ENCODE results near the gene PHC2. TPM values are rescaled to one million over a fixed set of nuclear protein-coding genes. Genes with fewer than 3 reads are reported as not detected.

The PHC2 gene
- total and polyA plus RNA-seq, 3 donors from 2014 or later = 121 to 178 (median 130) TPM

DNA sequence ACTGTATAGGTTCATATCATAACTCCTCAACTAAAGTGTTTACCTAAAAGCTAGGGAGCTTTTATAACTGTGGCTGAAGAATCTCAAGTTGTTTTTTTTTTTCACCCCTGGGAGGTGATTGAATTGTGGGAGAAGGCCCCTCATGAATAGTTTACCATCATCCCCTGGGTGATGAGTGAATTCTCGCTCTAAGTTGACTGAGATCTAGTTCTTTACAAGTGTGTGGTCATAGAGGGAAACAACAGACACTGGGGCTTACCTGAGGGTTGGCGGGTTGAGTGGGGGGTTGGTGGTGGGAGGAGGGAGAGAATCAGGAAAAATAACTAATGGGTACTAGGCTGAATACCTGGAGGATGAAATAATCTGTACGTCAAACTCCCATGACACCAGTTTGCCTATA is 33.7 kb upstream of the PHC2 start:
- H3K4me3 ChIP-seq = no peak overlapping the region
- H3K36me3 ChIP-seq (ENCODE audit: low read depth, missing control alignments) = no peaks in the 10 kb centered on the region
- H3K27ac ChIP-seq = no peak overlapping the region
- no peaks in the 10 kb centered on the region for H3K27me3 ChIP-seq
- H3K9me3 ChIP-seq = no peaks in the 10 kb centered on the region
- WGBS, 2 donors = 92 to 100% methylated on average over 3 of the region's 3 CpGs
- no peak for DNase-seq
- intact Hi-C loops (cut with DNase I; ENCODE audit: low total_unique reads) = no loop called here
- TF ChIP-seq, protein P1, sequence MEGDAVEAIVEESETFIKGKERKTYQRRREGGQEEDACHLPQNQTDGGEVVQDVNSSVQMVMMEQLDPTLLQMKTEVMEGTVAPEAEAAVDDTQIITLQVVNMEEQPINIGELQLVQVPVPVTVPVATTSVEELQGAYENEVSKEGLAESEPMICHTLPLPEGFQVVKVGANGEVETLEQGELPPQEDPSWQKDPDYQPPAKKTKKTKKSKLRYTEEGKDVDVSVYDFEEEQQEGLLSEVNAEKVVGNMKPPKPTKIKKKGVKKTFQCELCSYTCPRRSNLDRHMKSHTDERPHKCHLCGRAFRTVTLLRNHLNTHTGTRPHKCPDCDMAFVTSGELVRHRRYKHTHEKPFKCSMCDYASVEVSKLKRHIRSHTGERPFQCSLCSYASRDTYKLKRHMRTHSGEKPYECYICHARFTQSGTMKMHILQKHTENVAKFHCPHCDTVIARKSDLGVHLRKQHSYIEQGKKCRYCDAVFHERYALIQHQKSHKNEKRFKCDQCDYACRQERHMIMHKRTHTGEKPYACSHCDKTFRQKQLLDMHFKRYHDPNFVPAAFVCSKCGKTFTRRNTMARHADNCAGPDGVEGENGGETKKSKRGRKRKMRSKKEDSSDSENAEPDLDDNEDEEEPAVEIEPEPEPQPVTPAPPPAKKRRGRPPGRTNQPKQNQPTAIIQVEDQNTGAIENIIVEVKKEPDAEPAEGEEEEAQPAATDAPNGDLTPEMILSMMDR (IDR thresholded peaks at IDR 0.05) = no peak
- no peak for TF ChIP-seq POLR2A (IDR thresholded peaks at IDR 0.05)
- no peaks in the 10 kb centered on the region for H3K4me1 ChIP-seq

DNA sequence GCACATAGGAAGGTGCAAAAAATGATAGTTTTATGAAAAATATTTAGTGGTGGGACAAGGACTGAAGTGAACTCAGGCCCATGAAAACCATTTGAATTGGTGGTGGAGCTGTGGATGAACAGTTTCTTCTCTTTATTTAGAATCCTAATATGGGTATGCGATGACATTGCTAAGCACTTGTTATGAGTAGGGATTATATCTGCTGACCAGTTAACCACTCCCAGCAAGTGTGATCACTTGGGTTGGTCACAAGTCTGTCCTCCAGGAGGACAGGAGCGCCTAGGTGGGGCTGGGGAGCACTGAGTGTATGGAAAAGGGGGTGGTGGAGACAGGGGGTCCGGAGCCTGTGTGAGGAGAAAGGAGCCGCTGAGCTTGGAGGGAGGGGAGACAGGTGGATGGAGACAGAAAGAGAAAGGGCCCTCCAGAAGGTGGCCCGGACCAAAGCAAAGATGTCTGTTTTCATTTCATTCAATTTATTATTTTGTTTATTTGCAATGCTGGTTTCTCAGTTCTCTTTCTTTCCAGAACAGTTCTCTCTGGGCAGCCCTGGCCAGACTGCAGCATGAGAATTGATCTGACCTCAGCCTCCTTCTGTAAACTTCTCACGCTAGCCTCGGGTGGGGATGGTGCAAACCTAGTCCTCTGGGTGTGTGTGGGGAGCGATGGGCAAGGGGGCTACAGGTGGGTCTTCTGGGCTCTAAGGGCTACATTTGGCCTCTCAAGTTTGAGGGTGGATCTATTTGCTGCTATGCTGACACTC is 31.7 kb upstream of the PHC2 start:
- Histone ChIP-seq H3K4me1 (no peaks in the 10 kb centered on the region), H3K36me3 (ENCODE audit: low read depth, missing control alignments) (no peaks in the 10 kb centered on the region), H3K27ac (no peak overlapping the region), H3K27me3 (no peaks in the 10 kb centered on the region), H3K4me3 (no peak overlapping the region), H3K9me3 (no peaks in the 10 kb centered on the region)
- DNase-seq = no peak
- TF ChIP-seq, protein P1 (IDR thresholded peaks at IDR 0.05) = no peak
- no peak for TF ChIP-seq POLR2A (IDR thresholded peaks at IDR 0.05)
- WGBS, 2 donors = 88 to 91% methylated on average over 7 to 8 of the region's 8 CpGs
- intact Hi-C loops (cut with DNase I; ENCODE audit: low total_unique reads) = no loop called here

DNA sequence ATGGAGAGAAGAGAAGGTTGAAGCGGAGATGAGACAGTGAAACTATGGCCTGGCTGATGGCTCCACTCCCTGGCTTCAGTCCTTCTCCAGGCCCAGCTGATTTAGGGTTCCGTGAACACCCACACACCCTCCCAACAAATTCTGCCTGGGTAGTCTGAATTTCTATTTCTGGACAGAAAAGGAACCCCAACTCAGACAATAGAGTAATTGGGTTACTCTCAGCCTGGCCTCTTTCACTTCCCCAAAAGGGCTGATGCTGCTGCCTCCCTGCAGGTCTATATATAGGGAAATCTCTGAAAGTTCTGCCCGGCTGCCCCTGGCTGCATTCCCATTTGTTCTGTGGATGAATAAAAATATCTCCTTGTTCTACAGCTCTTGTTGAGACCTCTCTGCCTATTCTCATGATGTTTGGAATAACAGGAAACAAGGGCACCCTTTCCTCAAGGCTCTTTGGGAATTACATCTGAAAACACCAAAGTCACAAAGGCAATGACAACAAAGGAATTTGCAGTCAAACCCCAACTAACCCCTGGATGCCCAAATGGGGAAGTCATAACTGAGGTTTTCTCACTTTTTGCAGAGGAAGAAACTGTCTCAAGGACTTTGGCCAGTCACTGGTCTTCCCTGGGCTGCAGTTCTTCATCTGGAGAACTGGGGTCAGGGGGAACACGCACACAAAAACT is 30.2 kb upstream of the PHC2 start:
- no peaks in the 10 kb centered on the region for H3K27me3 ChIP-seq
- peak overlapping the region in 1 of 2 donors; percentile 8 for H3K27ac ChIP-seq
- TF ChIP-seq, protein P1 (IDR thresholded peaks at IDR 0.05) = no peak
- TF ChIP-seq POLR2A (IDR thresholded peaks at IDR 0.05) = no peak
- no peak overlapping the region for H3K4me3 ChIP-seq
- no peaks in the 10 kb centered on the region for H3K36me3 ChIP-seq (ENCODE audit: low read depth, missing control alignments)
- peak; percentile 17 for DNase-seq
- no peaks in the 10 kb centered on the region for H3K4me1 ChIP-seq
- intact Hi-C loops (cut with DNase I; ENCODE audit: low total_unique reads) = no loop called here
- 54 to 59% methylated on average over 4 of the region's 4 CpGs for WGBS, 2 donors
- no peaks in the 10 kb centered on the region for H3K9me3 ChIP-seq

DNA sequence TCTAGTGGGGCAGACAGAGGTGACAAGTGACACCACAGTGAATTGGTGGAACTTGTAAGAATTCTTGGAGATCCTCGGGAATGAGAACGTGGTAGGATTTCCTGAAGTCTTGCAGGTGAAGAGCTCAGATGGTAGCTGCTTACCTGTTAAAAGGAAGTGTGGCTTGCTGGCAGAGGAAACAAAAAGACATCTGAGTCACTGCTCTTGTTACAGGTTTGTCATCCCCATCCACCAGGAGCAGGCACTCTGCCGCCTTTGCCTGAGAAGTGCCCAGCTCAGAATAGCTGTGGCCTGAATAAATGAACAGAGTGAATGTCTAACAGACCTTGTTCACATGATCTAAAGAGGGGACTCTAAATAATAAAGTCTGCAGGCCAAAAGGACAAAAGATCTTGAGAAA is 29.2 kb upstream of the PHC2 start:
- intact Hi-C loops (cut with DNase I; ENCODE audit: low total_unique reads) = no loop called here
- H3K36me3 ChIP-seq (ENCODE audit: low read depth, missing control alignments) = no peaks in the 10 kb centered on the region
- no peaks in the 10 kb centered on the region for H3K4me1 ChIP-seq
- no peaks in the 10 kb centered on the region for H3K9me3 ChIP-seq
- WGBS, 2 donors = 88 to 89% methylated on average over 3 of the region's 3 CpGs
- DNase-seq = no peak
- H3K27me3 ChIP-seq = no peaks in the 10 kb centered on the region
- no peak overlapping the region for H3K4me3 ChIP-seq
- no peak for TF ChIP-seq POLR2A (IDR thresholded peaks at IDR 0.05)
- TF ChIP-seq, protein P1 (IDR thresholded peaks at IDR 0.05) = no peak
- H3K27ac ChIP-seq = peak overlapping the region in 1 of 2 donors; percentile 8
